Stomach (tissue), 4 donors: ENCODE data around the gene EIF2S1.

ENCODE experiments used
- CTCF ChIP-seq, 7 experiments: fragments of 450-650 bp in 4 of 7; fragments of 200-600 bp in 3 of 7; sonication (generic) in 3 of 7; IDR thresholded peaks; one replicate each; pipeline ENCODE4 v1.5.1; 2016 to 2019; ENCODE audit warnings: antibody characterized with exemption in 7 of 7, control low read depth in 2 of 7, mild to moderate bottlenecking in 1 of 7
- POLR2AphosphoS5 ChIP-seq, 3 donors: sonication (generic); formaldehyde crosslinking; IDR thresholded peaks; one replicate each; pipeline ENCODE4 v1.6.1; 2016; ENCODE audit warnings: antibody characterized with exemption in 3 of 3

- TF ChIP-seq CTCF (IDR thresholded peaks at IDR 0.05) (no peak), POLR2AphosphoS5 (IDR thresholded peaks at IDR 0.05) (no peak)
These were observed 24.3 kb upstream of the EIF2S1 start for GRCh38 chr14:67335781-67336180.
